T-cell (primary cell): ENCODE data around the gene CECR2. TPM values are rescaled to one million over a fixed set of nuclear protein-coding genes. Genes with fewer than 3 reads are reported as not detected.

Experiments used
- ATAC-seq, 4 experiments: fragments of 200-7000 bp in 3 of 4; fragments of 150-1000 bp in 1 of 4; cut with Tn5 transposase; replicated peaks in 1 of 4; 1 replicate in 3 of 4; 2 replicates in 1 of 4; pipeline ENCODE4 v1.10.0; 2021; ENCODE audit warnings: moderate library complexity in 3 of 4, mild to moderate bottlenecking in 2 of 4, moderate number of reproducible peaks in 1 of 4
- CTCF ChIA-PET, 2 donors: fragments of 300-600 bp; sonication (Branson Sonifier 250); formaldehyde crosslinking; loops; one replicate each; lab custom pipeline; 2022; ENCODE audit warnings: antibody characterized with exemption in 2 of 2; lab: Charles Lee
- POLR2A ChIA-PET, 2 donors: fragments of 300-600 bp; sonication (Branson Sonifier 250); formaldehyde crosslinking; loops; one replicate each; lab custom pipeline; 2022; ENCODE audit warnings: antibody characterized with exemption in 2 of 2; lab: Charles Lee
- DNase-seq, 35 experiments: peaks; one replicate each; pipeline versions ENCODE4 v3.0.0 to v3.0.0-alpha.2; 2013 to 2023
- H3K27ac ChIP-seq: one replicate; pipeline ENCODE4 v1.5.1; 2013; ENCODE audit warnings: low read length
- H3K27me3 ChIP-seq, 2 experiments: replicated peaks in 1 of 2; 1 replicate in 1 of 2; 2 replicates in 1 of 2; pipeline versions ENCODE4 v1.6.1 to v1.7.0; 2013; ENCODE audit warnings: low read length in 1 of 2, mixed read lengths in 1 of 2; ENCODE audit not compliant: control insufficient read depth in 2 of 2, insufficient read depth in 2 of 2; ENCODE audit errors: extremely low read depth in 1 of 2
- H3K36me3 ChIP-seq, 2 donors: 1 replicate in 1 of 2; 2 replicates in 1 of 2; pipeline versions ENCODE4 v1.6.1 to v1.7.0; 2013; ENCODE audit warnings: low read length in 1 of 2; ENCODE audit not compliant: control insufficient read depth in 2 of 2, insufficient read depth in 1 of 2; ENCODE audit errors: extremely low read depth in 1 of 2
- H3K4me1 ChIP-seq, 2 experiments: 1 replicate in 1 of 2; 2 replicates in 1 of 2; pipeline versions ENCODE4 v1.6.1 to v1.7.0; 2013; ENCODE audit warnings: low read length in 2 of 2, mixed read lengths in 1 of 2; ENCODE audit not compliant: insufficient read depth in 2 of 2, control insufficient read depth in 1 of 2; ENCODE audit errors: extremely low read depth in 1 of 2
- H3K4me3 ChIP-seq, 2 donors: 1 replicate in 1 of 2; 2 replicates in 1 of 2; pipeline versions ENCODE4 v1.5.1 to v1.7.0; 2013; ENCODE audit warnings: mild to moderate bottlenecking in 2 of 2, low read length in 1 of 2, moderate library complexity in 1 of 2; ENCODE audit not compliant: control insufficient read depth in 1 of 2; ENCODE audit errors: extremely low read depth in 1 of 2
- H3K9me3 ChIP-seq: 2 replicates; pipeline ENCODE4 v1.7.0; 2013
- H3K27ac Mint-ChIP-seq, 2 donors: one replicate each; pipeline ENCODE4 v1.8.0; 2020 to 2021; ENCODE audit warnings: mild to moderate bottlenecking in 2 of 2, mixed read lengths in 2 of 2
- H3K27me3 Mint-ChIP-seq, 2 donors: one replicate each; pipeline ENCODE4 v1.8.0; 2021 to 2022; ENCODE audit warnings: mixed read lengths in 2 of 2
- H3K36me3 Mint-ChIP-seq: one replicate; pipeline ENCODE4 v1.8.0; 2021; ENCODE audit warnings: mixed read lengths
- H3K4me1 Mint-ChIP-seq, 3 donors: one replicate each; pipeline ENCODE4 v1.8.0; 2020 to 2022; ENCODE audit warnings: mixed read lengths in 3 of 3, mild to moderate bottlenecking in 1 of 3
- H3K4me3 Mint-ChIP-seq, 3 donors: one replicate each; pipeline ENCODE4 v1.8.0; 2020 to 2022; ENCODE audit warnings: mild to moderate bottlenecking in 3 of 3, mixed read lengths in 3 of 3, moderate library complexity in 3 of 3
- H3K9me3 Mint-ChIP-seq, 3 donors: one replicate each; pipeline ENCODE4 v1.8.0; 2020 to 2022; ENCODE audit warnings: mixed read lengths in 3 of 3
- WGBS: methylation state at CpG from one replicate; pipeline ENCODE4 v1.1.5; 2013; ENCODE audit warnings: missing lambda C conversion rate; ENCODE audit not compliant: insufficient coverage; 5-methylcytosine and 5-hydroxymethylcytosine counted together
- total RNA-seq, 35 experiments: library from RNA in 6 of 35; stranded (reverse) in 6 of 35; fragments of 120-200 nt in 1 of 35; gene quantifications; one replicate each; pipeline versions ENCODE4 v1.2.1 to v1.2.4 and lab custom pipeline; 2013 to 2026

The CECR2 gene
- total RNA-seq, 5 donors from 2014 or later (not counting 1 experiment from before 2014, with no cell fraction given) = 0.09 to 1.1 (median 0.50) TPM; not detected in 1

DNA sequence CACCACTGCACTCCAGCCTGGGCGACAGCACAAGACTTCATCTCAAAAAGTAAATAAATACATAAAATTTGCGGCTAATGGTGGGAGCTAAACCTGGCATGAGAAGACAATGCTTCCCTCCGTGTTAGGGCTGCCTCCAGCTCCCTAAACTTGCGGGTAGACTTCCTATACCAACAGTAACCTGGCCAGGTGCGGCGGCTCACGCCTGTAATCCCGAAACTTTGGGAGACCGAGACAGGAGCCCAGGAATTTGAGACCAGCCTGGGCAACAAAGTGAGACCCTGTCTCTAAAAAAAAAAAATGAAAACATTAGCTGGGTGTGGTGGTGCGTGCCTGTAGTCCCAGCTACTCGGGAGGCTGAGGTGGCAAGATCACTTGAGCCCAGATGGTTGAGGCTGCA lies 219.3 kb downstream of the CECR2 start:
- Histone ChIP-seq H3K36me3 (peaks cover 11 to 25% of the 10 kb centered on the region in 2 donors), H3K27ac (no peak overlapping the region), H3K4me3 (no peak overlapping the region), H3K9me3 (no peaks in the 10 kb centered on the region), H3K27me3 (no peaks in the 10 kb centered on the region), H3K4me1 (no peaks in the 10 kb centered on the region)
- ATAC-seq (no peak), DNase-seq (no peak)
- Mint-ChIP-seq H3K4me1 (no peaks in the 10 kb centered on the region), H3K36me3 (peaks cover 25% of the 10 kb centered on the region), H3K27ac (no peak overlapping the region), H3K4me3 (no peak overlapping the region), H3K9me3 (no peaks in the 10 kb centered on the region), H3K27me3 (no peaks in the 10 kb centered on the region)
- 100% methylated on average over 4 of the region's 11 CpGs for WGBS
- CTCF ChIA-PET = no interaction called here
- POLR2A ChIA-PET = interaction anchor here in 1 of 2 donors (0.6 kb wide), 1 partner anchor 43 kb away, joined by 4 read pairs; no protein-coding TSS in a partner anchor

- peaks cover 34% of the 10 kb centered on the region for H3K36me3 Mint-ChIP-seq
Measured at GRCh38 chr22:17589810-17590375, 220.6 kb downstream of the CECR2 start.

GRCh38 chr22:17590586-17590985 lies 221.3 kb downstream of the CECR2 start:
- H3K36me3 Mint-ChIP-seq = peaks cover 34% of the 10 kb centered on the region
- 100% methylated on average over 1 of the region's 5 CpGs for WGBS
- H3K4me3 ChIP-seq = no peak overlapping the region

More at GRCh38 chr22:17589810-17590375, 220.6 kb downstream of the CECR2 start:
- Mint-ChIP-seq H3K4me3 (no peak overlapping the region), H3K27me3 (no peaks in the 10 kb centered on the region), H3K27ac (no peak overlapping the region), H3K4me1 (peaks cover 0 to 4% (median 0%) of the 10 kb centered on the region in 3 donors), H3K9me3 (no peaks in the 10 kb centered on the region)
- peaks cover 11 to 37% of the 10 kb centered on the region in 2 donors for H3K36me3 ChIP-seq
- no peaks in the 10 kb centered on the region for H3K9me3 ChIP-seq
- H3K27ac ChIP-seq = no peak overlapping the region
- ChIA-PET POLR2A (no interaction called here), CTCF (no interaction called here)
- H3K4me3 ChIP-seq = no peak overlapping the region
- H3K4me1 ChIP-seq = no peaks in the 10 kb centered on the region
- 88% methylated on average over 5 of the region's 10 CpGs for WGBS
- ATAC-seq = no peak
- no peaks in the 10 kb centered on the region for H3K27me3 ChIP-seq
- no peak for DNase-seq

DNA sequence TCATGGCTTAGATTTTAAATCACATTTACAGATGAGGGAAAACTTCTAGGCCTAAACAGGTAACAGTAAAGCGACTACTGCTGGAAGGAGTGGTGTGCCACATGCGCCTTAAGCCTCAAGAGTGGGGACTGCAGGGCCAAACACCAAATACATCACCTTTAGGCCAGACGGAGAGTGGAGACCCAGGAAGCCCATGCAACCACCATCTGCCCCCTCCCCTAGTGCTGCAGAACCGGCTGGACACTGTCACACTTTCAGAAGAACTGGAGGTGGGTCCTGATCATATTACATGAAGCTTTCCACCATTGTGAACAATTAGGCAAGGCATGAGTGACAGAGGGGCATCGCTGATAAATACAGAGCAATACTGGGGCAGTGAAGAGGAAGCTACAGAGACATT lies 222.9 kb downstream of the CECR2 start:
- ChIA-PET POLR2A (no interaction called here), CTCF (no interaction called here)
- no peaks in the 10 kb centered on the region for H3K27me3 ChIP-seq
- H3K4me3 ChIP-seq = no peak overlapping the region
- no peak overlapping the region for H3K4me3 Mint-ChIP-seq
- H3K9me3 Mint-ChIP-seq = no peaks in the 10 kb centered on the region
- no peak overlapping the region for H3K27ac Mint-ChIP-seq
- no peaks in the 10 kb centered on the region for H3K4me1 ChIP-seq
- peaks cover 0 to 4% (median 0%) of the 10 kb centered on the region in 3 donors for H3K4me1 Mint-ChIP-seq
- no peaks in the 10 kb centered on the region for H3K9me3 ChIP-seq
- 87% methylated on average over 3 of the region's 5 CpGs for WGBS
- ATAC-seq (no peak), DNase-seq (no peak)
- H3K36me3 Mint-ChIP-seq = peaks cover 45% of the 10 kb centered on the region
- peaks cover 11 to 55% of the 10 kb centered on the region in 2 donors for H3K36me3 ChIP-seq
- no peak overlapping the region for H3K27ac ChIP-seq
- H3K27me3 Mint-ChIP-seq = no peaks in the 10 kb centered on the region

More at GRCh38 chr22:17590586-17590985, 221.3 kb downstream of the CECR2 start:
- H3K9me3 ChIP-seq = no peaks in the 10 kb centered on the region
- peaks cover 11 to 43% of the 10 kb centered on the region in 2 donors for H3K36me3 ChIP-seq
- Mint-ChIP-seq H3K9me3 (no peaks in the 10 kb centered on the region), H3K4me3 (no peak overlapping the region), H3K4me1 (peaks cover 0 to 4% (median 0%) of the 10 kb centered on the region in 3 donors), H3K27me3 (no peaks in the 10 kb centered on the region), H3K27ac (no peak overlapping the region)
- no peak for DNase-seq
- no peak for ATAC-seq
- H3K27me3 ChIP-seq = no peaks in the 10 kb centered on the region
- CTCF ChIA-PET = no interaction called here
- H3K27ac ChIP-seq = no peak overlapping the region
- POLR2A ChIA-PET = no interaction called here
- no peaks in the 10 kb centered on the region for H3K4me1 ChIP-seq

DNA sequence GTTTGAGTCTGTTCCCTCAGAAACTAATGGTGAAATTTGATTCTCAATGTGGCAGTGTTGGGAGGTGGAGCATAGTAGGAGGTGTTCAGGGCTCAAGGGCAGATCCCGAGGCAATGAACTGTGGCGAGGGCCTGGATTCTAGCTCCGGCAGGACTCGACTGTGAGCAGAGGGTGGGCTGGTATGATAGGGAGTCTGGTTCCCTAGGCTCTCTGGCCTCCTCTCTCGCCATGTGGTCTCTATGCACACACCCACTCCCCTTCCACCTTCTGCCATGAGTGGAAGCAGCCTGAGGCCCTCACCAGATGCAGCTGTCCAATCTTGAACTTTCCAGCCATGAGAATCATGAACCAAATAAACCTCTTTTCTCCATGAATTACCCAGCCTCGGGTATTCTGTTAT lies 227.0 kb downstream of the CECR2 start:
- H3K4me1 Mint-ChIP-seq = peaks cover 0 to 9% (median 6%) of the 10 kb centered on the region in 3 donors
- no peaks in the 10 kb centered on the region for H3K27me3 Mint-ChIP-seq
- Histone ChIP-seq H3K9me3 (no peaks in the 10 kb centered on the region), H3K36me3 (peaks cover 17 to 83% of the 10 kb centered on the region in 2 donors), H3K27me3 (no peaks in the 10 kb centered on the region), H3K4me1 (no peaks in the 10 kb centered on the region), H3K4me3 (no peak overlapping the region), H3K27ac (no peak overlapping the region)
- no peaks in the 10 kb centered on the region for H3K9me3 Mint-ChIP-seq
- peaks cover 66% of the 10 kb centered on the region for H3K36me3 Mint-ChIP-seq
- no peak for DNase-seq
- no peak overlapping the region for H3K27ac Mint-ChIP-seq
- no peak overlapping the region for H3K4me3 Mint-ChIP-seq
- no peak for ATAC-seq
- POLR2A ChIA-PET = no interaction called here
- CTCF ChIA-PET = no interaction called here
- WGBS = 100% methylated on average over 1 of the region's 6 CpGs

DNA sequence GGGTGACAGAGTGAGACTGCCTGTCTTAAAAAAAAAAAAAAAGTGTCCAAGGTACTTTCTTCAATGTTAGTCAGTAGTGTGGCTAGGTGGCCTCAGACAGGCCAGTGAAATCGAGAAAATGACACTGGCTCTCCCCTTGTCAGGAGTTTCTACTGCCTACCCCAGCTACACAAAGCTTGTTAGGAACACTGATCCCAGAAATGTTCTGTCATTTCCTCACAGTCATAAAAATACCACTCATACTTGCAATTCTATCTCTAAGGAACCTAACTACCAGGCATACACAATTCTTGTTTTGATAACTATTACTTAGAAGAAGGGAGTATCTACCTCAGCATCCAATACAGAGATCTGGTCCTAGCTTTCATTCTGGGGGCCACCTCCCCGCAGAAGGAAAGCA lies 228.0 kb downstream of the CECR2 start:
- no peak for DNase-seq
- no peaks in the 10 kb centered on the region for H3K27me3 ChIP-seq
- no peaks in the 10 kb centered on the region for H3K27me3 Mint-ChIP-seq
- H3K36me3 ChIP-seq = peaks cover 14 to 77% of the 10 kb centered on the region in 2 donors
- no peak overlapping the region for H3K4me3 ChIP-seq
- ChIA-PET POLR2A (interaction anchor here in 1 of 2 donors (0.6 kb wide), 1 partner anchor 13 kb away, joined by 12 read pairs; no protein-coding TSS in a partner anchor), CTCF (no interaction called here)
- H3K9me3 Mint-ChIP-seq = no peaks in the 10 kb centered on the region
- H3K4me1 ChIP-seq = no peaks in the 10 kb centered on the region
- H3K9me3 ChIP-seq = no peaks in the 10 kb centered on the region
- H3K4me1 Mint-ChIP-seq = peaks cover 0 to 9% (median 6%) of the 10 kb centered on the region in 3 donors
- no peak overlapping the region for H3K27ac ChIP-seq
- 100% methylated on average over 1 of the region's 2 CpGs for WGBS
- peaks cover 60% of the 10 kb centered on the region for H3K36me3 Mint-ChIP-seq
- ATAC-seq = no peak
- no peak overlapping the region for H3K27ac Mint-ChIP-seq
- no peak overlapping the region for H3K4me3 Mint-ChIP-seq
